ENCODE measurements around the gene FAM50A. TPM values are rescaled to one million over a fixed set of nuclear protein-coding genes. Genes with fewer than 3 reads are reported as not detected.

Gene FAM50A
- total RNA-seq, 1 donor from 2014 or later = 77.0 TPM

- H3K27ac Mint-ChIP-seq (ENCODE audit: unreplicated experiment) = no peak overlapping the region
- peaks cover 4% of the 10 kb centered on the region for H3K36me3 Mint-ChIP-seq (ENCODE audit: low read depth, unreplicated experiment)
- TF ChIP-seq CTCF (IDR thresholded peaks at IDR 0.05; ENCODE audit: unreplicated experiment) = no peak
- peak overlapping the region; percentile 86 for H3K4me3 Mint-ChIP-seq (ENCODE audit: unreplicated experiment)
- no peaks in the 10 kb centered on the region for H3K4me1 Mint-ChIP-seq (ENCODE audit: unreplicated experiment)
- H3K9me3 Mint-ChIP-seq (ENCODE audit: unreplicated experiment) = no peaks in the 10 kb centered on the region
- H3K27me3 Mint-ChIP-seq (ENCODE audit: unreplicated experiment) = peaks cover 2% of the 10 kb centered on the region
- DNase-seq (ENCODE audit: low spot score) = no peak
Measured at GRCh38 chrX:154477891-154478477, 34.0 kb downstream of the FAM50A start.

GRCh38 chrX:154478728-154479622 is 35.0 kb downstream of the FAM50A start, which contains the start of gene LAGE3:
Gene LAGE3, minus strand, starts transcription at chrX:154479281. Its CDS starts 366 bp downstream, at chrX:154478915.
- Mint-ChIP-seq H3K36me3 (ENCODE audit: low read depth, unreplicated experiment) (no peaks in the 10 kb centered on the region), H3K9me3 (ENCODE audit: unreplicated experiment) (no peaks in the 10 kb centered on the region), H3K27me3 (ENCODE audit: unreplicated experiment) (peaks cover 2% of the 10 kb centered on the region), H3K4me1 (ENCODE audit: unreplicated experiment) (peaks cover 5% of the 10 kb centered on the region), H3K27ac (ENCODE audit: unreplicated experiment) (no peak within 1 kb of the TSS), H3K4me3 (ENCODE audit: unreplicated experiment) (peak within 1 kb of the TSS; percentile 86)
- peak; percentile 94 for DNase-seq (ENCODE audit: low spot score)
- no peak for TF ChIP-seq CTCF (IDR thresholded peaks at IDR 0.05; ENCODE audit: unreplicated experiment)

- no peaks in the 10 kb centered on the region for H3K36me3 Mint-ChIP-seq (ENCODE audit: low read depth, unreplicated experiment)
Measured at GRCh38 chrX:154481195-154481594, 37.3 kb downstream of the FAM50A start.

GRCh38 chrX:154481911-154482601 is 38.1 kb downstream of the FAM50A start:
- H3K36me3 Mint-ChIP-seq (ENCODE audit: low read depth, unreplicated experiment) = no peaks in the 10 kb centered on the region
- H3K4me1 Mint-ChIP-seq (ENCODE audit: unreplicated experiment) = peaks cover 5% of the 10 kb centered on the region
- no peak overlapping the region for H3K4me3 Mint-ChIP-seq (ENCODE audit: unreplicated experiment)
- no peaks in the 10 kb centered on the region for H3K9me3 Mint-ChIP-seq (ENCODE audit: unreplicated experiment)
- no peak for DNase-seq (ENCODE audit: low spot score)
- H3K27ac Mint-ChIP-seq (ENCODE audit: unreplicated experiment) = no peak overlapping the region
- no peak for TF ChIP-seq CTCF (IDR thresholded peaks at IDR 0.05; ENCODE audit: unreplicated experiment)
- H3K27me3 Mint-ChIP-seq (ENCODE audit: unreplicated experiment) = no peaks in the 10 kb centered on the region

More at GRCh38 chrX:154481195-154481594, 37.3 kb downstream of the FAM50A start:
- Mint-ChIP-seq H3K4me3 (ENCODE audit: unreplicated experiment) (no peak overlapping the region), H3K4me1 (ENCODE audit: unreplicated experiment) (peaks cover 5% of the 10 kb centered on the region), H3K27ac (ENCODE audit: unreplicated experiment) (no peak overlapping the region), H3K27me3 (ENCODE audit: unreplicated experiment) (no peaks in the 10 kb centered on the region), H3K9me3 (ENCODE audit: unreplicated experiment) (no peaks in the 10 kb centered on the region)
- no peak for DNase-seq (ENCODE audit: low spot score)
- TF ChIP-seq CTCF (IDR thresholded peaks at IDR 0.05; ENCODE audit: unreplicated experiment) = no peak
